GM12874 (cell line): ENCODE results near the gene CAMKV.

Experiments used
- TF ChIP-seq, protein P1 (sequence below): IDR thresholded peaks from 2 replicates; pipeline ENCODE4 v1.5.1; 2011; ENCODE audit warnings: low read depth, mild to moderate bottlenecking, control low read depth, low read length, moderate library complexity; ENCODE audit not compliant: insufficient read depth

Gene CAMKV

GRCh38 chr3:49841806-49842205 is 27.9 kb downstream of the CAMKV start:
- TF ChIP-seq, protein P1, sequence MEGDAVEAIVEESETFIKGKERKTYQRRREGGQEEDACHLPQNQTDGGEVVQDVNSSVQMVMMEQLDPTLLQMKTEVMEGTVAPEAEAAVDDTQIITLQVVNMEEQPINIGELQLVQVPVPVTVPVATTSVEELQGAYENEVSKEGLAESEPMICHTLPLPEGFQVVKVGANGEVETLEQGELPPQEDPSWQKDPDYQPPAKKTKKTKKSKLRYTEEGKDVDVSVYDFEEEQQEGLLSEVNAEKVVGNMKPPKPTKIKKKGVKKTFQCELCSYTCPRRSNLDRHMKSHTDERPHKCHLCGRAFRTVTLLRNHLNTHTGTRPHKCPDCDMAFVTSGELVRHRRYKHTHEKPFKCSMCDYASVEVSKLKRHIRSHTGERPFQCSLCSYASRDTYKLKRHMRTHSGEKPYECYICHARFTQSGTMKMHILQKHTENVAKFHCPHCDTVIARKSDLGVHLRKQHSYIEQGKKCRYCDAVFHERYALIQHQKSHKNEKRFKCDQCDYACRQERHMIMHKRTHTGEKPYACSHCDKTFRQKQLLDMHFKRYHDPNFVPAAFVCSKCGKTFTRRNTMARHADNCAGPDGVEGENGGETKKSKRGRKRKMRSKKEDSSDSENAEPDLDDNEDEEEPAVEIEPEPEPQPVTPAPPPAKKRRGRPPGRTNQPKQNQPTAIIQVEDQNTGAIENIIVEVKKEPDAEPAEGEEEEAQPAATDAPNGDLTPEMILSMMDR, result no peak

DNA sequence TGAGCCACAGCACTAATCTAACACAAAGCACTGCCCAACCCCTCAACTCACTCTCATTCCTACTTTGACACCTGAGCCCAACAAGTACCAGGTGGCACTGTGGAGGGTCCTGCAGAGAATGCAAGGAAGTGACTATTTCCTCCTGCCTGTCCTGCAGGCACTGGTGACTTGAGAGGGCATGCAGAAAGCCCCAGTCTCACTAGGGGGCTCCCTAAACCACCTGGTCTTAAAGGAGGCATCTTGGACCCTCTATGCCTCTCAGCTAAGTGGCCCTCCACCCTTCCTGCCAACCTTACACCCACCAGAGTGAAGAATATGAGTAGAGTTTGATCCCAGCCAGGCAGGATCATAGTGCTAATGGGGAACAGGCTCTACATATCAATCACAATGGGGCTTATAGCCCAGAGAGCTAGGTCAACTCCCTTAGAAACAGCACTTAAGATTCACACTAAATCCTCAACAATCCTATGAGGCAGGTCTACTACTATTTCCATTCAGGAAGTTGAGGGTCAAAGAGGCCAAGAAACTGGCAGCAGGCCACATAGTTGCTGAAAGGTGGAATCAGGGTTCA is 28.5 kb downstream of the CAMKV start:
- TF ChIP-seq, protein P1, result peak; percentile 60

DNA sequence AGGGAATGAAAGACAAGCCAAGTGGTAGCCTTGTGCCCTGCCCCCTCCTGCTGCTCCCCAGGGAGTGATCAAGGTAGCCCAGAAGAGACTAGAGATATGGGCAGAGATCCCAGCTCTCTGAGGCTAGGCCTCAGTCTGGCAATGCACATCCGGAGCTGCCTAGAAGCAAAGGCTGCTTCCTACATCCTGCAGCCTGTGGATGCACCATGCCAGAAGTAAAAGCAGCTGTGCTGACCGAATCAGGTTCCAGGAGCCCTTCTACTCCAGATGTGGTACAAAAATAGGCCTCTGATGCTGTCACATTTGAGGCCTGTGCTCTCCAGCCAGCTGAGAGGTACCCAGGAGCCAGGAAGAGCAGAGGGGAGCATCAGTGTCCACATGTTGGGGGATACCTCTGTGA is 29.3 kb downstream of the CAMKV start:
- TF ChIP-seq, protein P1, result no peak

DNA sequence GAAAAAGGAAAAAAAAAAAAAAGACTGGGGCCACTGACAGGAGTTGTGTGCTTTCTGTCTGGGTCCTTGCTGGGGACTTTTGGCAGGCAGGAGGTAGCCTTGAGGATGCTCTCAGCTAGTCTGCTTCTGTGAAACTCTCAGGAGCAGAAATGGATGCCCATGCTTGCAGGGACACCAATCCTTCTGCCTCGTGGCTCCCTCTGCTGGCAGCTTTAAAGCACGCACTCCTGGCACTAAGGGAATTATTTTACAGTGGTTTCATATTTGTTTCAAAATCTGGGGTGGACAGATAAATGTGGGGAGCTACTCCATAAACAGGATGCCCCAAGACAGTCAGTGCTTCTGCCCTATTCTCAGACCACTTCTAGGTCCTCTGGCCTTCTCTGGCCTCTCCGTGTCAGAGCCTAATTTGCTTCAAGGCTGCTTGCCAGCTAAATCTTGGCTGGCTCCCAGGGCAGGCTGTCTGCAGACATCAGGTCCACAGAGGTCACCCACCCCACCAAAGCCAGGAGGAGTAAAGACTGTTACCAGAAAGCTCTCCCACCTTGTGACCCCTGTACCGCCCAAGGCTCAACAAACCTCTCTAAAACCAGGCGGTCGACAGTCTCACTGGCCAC is 30.4 kb downstream of the CAMKV start:
- TF ChIP-seq, protein P1, result peak; percentile 81

DNA sequence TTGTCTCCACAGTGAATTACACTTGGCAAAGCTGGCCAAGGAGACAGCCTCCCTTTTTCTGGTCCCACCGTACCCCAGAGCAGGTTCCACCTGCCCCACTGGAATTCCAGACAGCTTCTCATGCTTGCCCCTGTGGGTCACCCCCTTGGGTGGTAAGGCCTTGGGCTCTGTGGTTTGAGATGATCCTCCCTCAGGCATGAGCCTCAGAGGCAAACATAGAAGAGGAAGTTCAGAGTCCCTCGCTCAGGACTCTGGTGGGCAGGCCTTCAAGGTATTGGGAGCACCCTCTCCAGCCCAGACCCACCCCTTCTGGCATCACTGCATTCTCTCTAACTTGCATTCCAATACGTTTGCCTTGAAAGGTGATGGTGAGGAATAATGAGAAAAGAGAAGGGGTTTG is 38.4 kb downstream of the CAMKV start:
- TF ChIP-seq, protein P1, result no peak

DNA sequence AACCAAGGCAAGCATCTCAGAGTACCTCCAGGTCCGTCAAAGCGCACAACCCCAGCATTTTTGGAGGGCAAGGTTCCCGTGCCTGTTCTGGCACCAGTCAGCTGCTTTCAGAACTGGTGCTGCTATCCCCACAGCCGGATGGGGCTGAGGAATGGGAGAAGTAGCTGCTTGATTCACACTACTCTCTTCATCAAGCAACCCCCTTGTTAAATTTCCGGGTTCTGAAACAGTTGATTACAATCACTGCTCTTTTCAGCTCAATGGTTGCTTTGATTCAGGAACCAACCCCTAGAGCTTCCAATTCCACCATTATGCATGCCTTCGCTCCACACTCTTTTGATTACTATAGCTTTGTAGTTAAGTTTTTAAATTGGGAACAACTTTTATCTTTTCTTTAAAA is 43.7 kb downstream of the CAMKV start:
- TF ChIP-seq, protein P1, result no peak

GRCh38 chr3:49813497-49814174 is 56.1 kb downstream of the CAMKV start, which contains the start of gene UBA7:
TSS of gene UBA7 (minus strand) at chr3:49813953. CDS start at chr3:49813787, 166 bp downstream.
- TF ChIP-seq, protein P1, result no peak
